ENCODE results near the gene PSG2.
"Not testable (repeated sequence)": the region's sequence is repeated elsewhere in the genome, so short reads cannot be mapped to it uniquely, and the experiment has no call there.

Gene PSG2

GRCh38 chr19:43105496-43105895 is 23.0 kb upstream of the PSG2 start:
- H3K9me3 Mint-ChIP-seq, result peaks cover 38% of the 10 kb centered on the region
- no peaks in the 10 kb centered on the region for H3K27me3 Mint-ChIP-seq (ENCODE audit: low read depth)
- no peak overlapping the region for H3K27ac Mint-ChIP-seq
- TF ChIP-seq CTCF (IDR thresholded peaks at IDR 0.05; ENCODE audit: unreplicated experiment in 3 of 3), result no peak
- H3K36me3 Mint-ChIP-seq (ENCODE audit: low read depth), result no peaks in the 10 kb centered on the region
- H3K4me3 Mint-ChIP-seq, result no peak overlapping the region
- no peaks in the 10 kb centered on the region for H3K4me1 Mint-ChIP-seq

- H3K36me3 Mint-ChIP-seq (ENCODE audit: low read depth); H3K4me1 Mint-ChIP-seq; H3K4me3 Mint-ChIP-seq; H3K27ac Mint-ChIP-seq; H3K27me3 Mint-ChIP-seq (ENCODE audit: low read depth): not testable (repeated sequence)
- peaks cover 47% of the 10 kb centered on the region for H3K9me3 Mint-ChIP-seq
Measured at GRCh38 chr19:43104215-43104850, 21.8 kb upstream of the PSG2 start.

- Mint-ChIP-seq H3K4me3 (no peak overlapping the region), H3K27ac (no peak overlapping the region), H3K9me3 (peaks cover 54% of the 10 kb centered on the region), H3K4me1 (no peaks in the 10 kb centered on the region), H3K27me3 (ENCODE audit: low read depth) (no peaks in the 10 kb centered on the region), H3K36me3 (ENCODE audit: low read depth) (no peaks in the 10 kb centered on the region)
- no peak for TF ChIP-seq CTCF (IDR thresholded peaks at IDR 0.05; ENCODE audit: unreplicated experiment in 3 of 3)
Measured at GRCh38 chr19:43101950-43102349, 19.4 kb upstream of the PSG2 start.

GRCh38 chr19:43098416-43098815 is 15.9 kb upstream of the PSG2 start:
- not testable (repeated sequence) for H3K4me3 Mint-ChIP-seq; H3K36me3 Mint-ChIP-seq (ENCODE audit: low read depth); H3K4me1 Mint-ChIP-seq; H3K27me3 Mint-ChIP-seq (ENCODE audit: low read depth); H3K27ac Mint-ChIP-seq
- H3K9me3 Mint-ChIP-seq, result peaks cover 42% of the 10 kb centered on the region

GRCh38 chr19:43087702-43088340 is 5.3 kb upstream of the PSG2 start:
- not testable (repeated sequence) for H3K27ac Mint-ChIP-seq; H3K36me3 Mint-ChIP-seq (ENCODE audit: low read depth); H3K27me3 Mint-ChIP-seq (ENCODE audit: low read depth); H3K4me3 Mint-ChIP-seq; H3K4me1 Mint-ChIP-seq
- H3K9me3 Mint-ChIP-seq, result peaks cover 42% of the 10 kb centered on the region

GRCh38 chr19:43085796-43086530 is 3.5 kb upstream of the PSG2 start:
- H3K9me3 Mint-ChIP-seq, result peaks cover 49% of the 10 kb centered on the region
- not testable (repeated sequence) for H3K27ac Mint-ChIP-seq; H3K4me3 Mint-ChIP-seq; H3K27me3 Mint-ChIP-seq (ENCODE audit: low read depth); H3K4me1 Mint-ChIP-seq; H3K36me3 Mint-ChIP-seq (ENCODE audit: low read depth)

- H3K27me3 Mint-ChIP-seq (ENCODE audit: low read depth); H3K4me1 Mint-ChIP-seq; H3K27ac Mint-ChIP-seq; H3K4me3 Mint-ChIP-seq; H3K36me3 Mint-ChIP-seq (ENCODE audit: low read depth): not testable (repeated sequence)
- peaks cover 53% of the 10 kb centered on the region for H3K9me3 Mint-ChIP-seq
Measured at GRCh38 chr19:43084196-43084832, 1.8 kb upstream of the PSG2 start.

- H3K4me3 Mint-ChIP-seq, H3K27ac Mint-ChIP-seq: not testable (repeated sequence)
Measured at GRCh38 chr19:43083721-43084120, 1.2 kb upstream of the PSG2 start.

GRCh38 chr19:43078311-43078710 is 4.2 kb downstream of the PSG2 start:
- H3K9me3 Mint-ChIP-seq, result peaks cover 52% of the 10 kb centered on the region
- H3K27me3 Mint-ChIP-seq (ENCODE audit: low read depth), result no peaks in the 10 kb centered on the region
- H3K4me3 Mint-ChIP-seq, result no peak overlapping the region
- TF ChIP-seq CTCF (IDR thresholded peaks at IDR 0.05; ENCODE audit: unreplicated experiment in 3 of 3), result no peak
- H3K36me3 Mint-ChIP-seq (ENCODE audit: low read depth), result no peaks in the 10 kb centered on the region
- H3K4me1 Mint-ChIP-seq, result no peaks in the 10 kb centered on the region
- H3K27ac Mint-ChIP-seq, result no peak overlapping the region

More at GRCh38 chr19:43083721-43084120, 1.2 kb upstream of the PSG2 start:
- peaks cover 54% of the 10 kb centered on the region for H3K9me3 Mint-ChIP-seq
- H3K4me1 Mint-ChIP-seq; H3K27me3 Mint-ChIP-seq (ENCODE audit: low read depth); H3K36me3 Mint-ChIP-seq (ENCODE audit: low read depth): not testable (repeated sequence)

GRCh38 chr19:43077881-43078280 is 4.6 kb downstream of the PSG2 start:
- H3K4me3 Mint-ChIP-seq; H3K27me3 Mint-ChIP-seq (ENCODE audit: low read depth); H3K36me3 Mint-ChIP-seq (ENCODE audit: low read depth); H3K27ac Mint-ChIP-seq; H3K4me1 Mint-ChIP-seq: not testable (repeated sequence)
- peaks cover 51% of the 10 kb centered on the region for H3K9me3 Mint-ChIP-seq

- not testable (repeated sequence) for H3K27me3 Mint-ChIP-seq (ENCODE audit: low read depth); H3K27ac Mint-ChIP-seq; H3K4me1 Mint-ChIP-seq; H3K36me3 Mint-ChIP-seq (ENCODE audit: low read depth); H3K4me3 Mint-ChIP-seq
- H3K9me3 Mint-ChIP-seq, result peaks cover 47% of the 10 kb centered on the region
Measured at GRCh38 chr19:43062418-43062817, 20.1 kb downstream of the PSG2 start.

Measured in nephron (organoid).